Endothelial cell of umbilical vein (primary cell): ENCODE results near the gene BHLHA15. TPM values are rescaled to one million over a fixed set of nuclear protein-coding genes. Genes with fewer than 3 reads are reported as not detected.

Experiments
- BruUV-seq: library from RNA; stranded (reverse); fragments of 400-500 nt; replicated peaks from 2 replicates; lab custom pipeline; 2021; lab: Mats Ljungman, UMichigan
- CTCF ChIA-PET: fragments of 300-600, 350-600 bp; sonication (Branson Sonifier 250); formaldehyde crosslinking; loops from one replicate; lab custom pipeline; 2021; ENCODE audit warnings: antibody characterized with exemption, inconsistent platforms; lab: Charles Lee
- POLR2A ChIA-PET: fragments of 300-600, 350-600 bp; sonication (Branson Sonifier 250); formaldehyde crosslinking; loops from one replicate; lab custom pipeline; 2021; ENCODE audit warnings: antibody characterized with exemption, inconsistent platforms; lab: Charles Lee
- DNase-seq: peaks from one replicate; pipeline ENCODE4 v3.0.0-alpha.2; 2011; ENCODE audit warnings: low read depth, low spot score
- FAIRE-seq: peaks from 2 replicates; lab custom pipeline; 2011; peaks lifted over from hg19 to GRCh38; lab: Jason Lieb, UNC
- H2AFZ ChIP-seq: 2 replicates; pipeline ENCODE4 v1.6.0; 2012; ENCODE audit warnings: low read depth, low read length, control low read depth, inconsistent platforms
- H3K27ac ChIP-seq: 2 replicates; pipeline ENCODE4 v1.5.1; 2011; ENCODE audit warnings: low read depth, mild to moderate bottlenecking, control low read depth, low read length, moderate library complexity; ENCODE audit not compliant: insufficient read depth
- H3K27me3 ChIP-seq, 2 experiments: 2 replicates each; pipeline versions ENCODE4 v1.6.0 to v1.6.1; 2011; ENCODE audit warnings: low read length in 2 of 2, mixed read lengths in 1 of 2; ENCODE audit not compliant: control insufficient read depth in 2 of 2, insufficient read depth in 2 of 2
- H3K36me3 ChIP-seq, 2 experiments: 2 replicates in 1 of 2; 3 replicates in 1 of 2; pipeline ENCODE4 v1.5.1; 2011; ENCODE audit warnings: low read length in 2 of 2, mild to moderate bottlenecking in 1 of 2, moderate library complexity in 1 of 2; ENCODE audit not compliant: control insufficient read depth in 2 of 2, insufficient read depth in 2 of 2; ENCODE audit errors: extremely low read depth in 1 of 2
- H3K4me1 ChIP-seq: 3 replicates; pipeline ENCODE4 v1.5.1; 2011; ENCODE audit warnings: mild to moderate bottlenecking, low read length; ENCODE audit not compliant: control insufficient read depth, insufficient read depth; ENCODE audit errors: extremely low read depth
- H3K4me2 ChIP-seq: 2 replicates; pipeline ENCODE4 v1.6.1; 2011; ENCODE audit warnings: low read length, control low read depth, mixed read lengths; ENCODE audit not compliant: insufficient read depth
- H3K4me3 ChIP-seq, 3 experiments: fragments of 200-600 bp in 1 of 3; sonication (generic), shearing (Covaris generic) in 1 of 3; replicated peaks in 1 of 3; 2 replicates each; pipeline ENCODE4 v1.5.1; 2011 to 2016; ENCODE audit warnings: control low read depth in 3 of 3, low read length in 3 of 3, mild to moderate bottlenecking in 2 of 3, inconsistent platforms in 1 of 3, low read depth in 1 of 3, moderate library complexity in 1 of 3; ENCODE audit not compliant: insufficient read depth in 1 of 3
- H3K79me2 ChIP-seq: 2 replicates; pipeline ENCODE4 v1.6.0; 2012; ENCODE audit warnings: low read length, inconsistent platforms; ENCODE audit not compliant: control insufficient read depth, insufficient read depth
- H3K9ac ChIP-seq: replicated peaks from 2 replicates; pipeline ENCODE3; 2011; ENCODE audit warnings: low read length, control low read depth; ENCODE audit not compliant: insufficient read depth; ENCODE audit errors: extremely low read depth
- H3K9me1 ChIP-seq: replicated peaks from 3 replicates; pipeline ENCODE4 v1.6.0; 2011; ENCODE audit warnings: mild to moderate bottlenecking, low read length; ENCODE audit not compliant: control insufficient read depth, insufficient read depth; ENCODE audit errors: extremely low read depth
- H3K9me3 ChIP-seq: replicated peaks from 2 replicates; pipeline ENCODE4 v1.5.1; 2012; ENCODE audit warnings: low read length, inconsistent platforms; ENCODE audit not compliant: control insufficient read depth, insufficient read depth
- H4K20me1 ChIP-seq: replicated peaks from 2 replicates; pipeline ENCODE3; 2011; ENCODE audit warnings: mild to moderate bottlenecking, low read length; ENCODE audit not compliant: control insufficient read depth, insufficient read depth; ENCODE audit errors: extremely low read depth
- CTCF ChIP-seq, 2 donors: IDR thresholded peaks; 1 replicate in 1 of 2; 2 replicates in 1 of 2; pipeline ENCODE4 v1.5.1; 2011; ENCODE audit warnings: low read length in 2 of 2, mild to moderate bottlenecking in 2 of 2, moderate library complexity in 2 of 2, control low read depth in 1 of 2, inconsistent platforms in 1 of 2, low read depth in 1 of 2; ENCODE audit not compliant: insufficient read depth in 1 of 2; ENCODE audit errors: extremely low read depth in 1 of 2
- EZH2 ChIP-seq: IDR thresholded peaks from 2 replicates; pipeline ENCODE4 v1.6.1; 2012; ENCODE audit warnings: borderline replicate concordance, low read depth, mild to moderate bottlenecking, moderate library complexity, low read length, inconsistent platforms; ENCODE audit not compliant: severe bottlenecking
- FOS ChIP-seq: IDR thresholded peaks from 2 replicates; pipeline ENCODE4 v1.6.1; 2011; ENCODE audit warnings: mild to moderate bottlenecking, low read length, moderate library complexity, borderline replicate concordance; ENCODE audit not compliant: insufficient read depth
- GATA2 ChIP-seq: IDR thresholded peaks from 2 replicates; pipeline ENCODE4 v1.7.0; 2011; ENCODE audit warnings: low read depth, mild to moderate bottlenecking, moderate library complexity, mixed read lengths, low read length; ENCODE audit not compliant: insufficient read length, insufficient read depth
- JUN ChIP-seq: IDR thresholded peaks from 2 replicates; pipeline ENCODE4 v1.6.1; 2011; ENCODE audit warnings: borderline replicate concordance, low read depth; ENCODE audit not compliant: insufficient read length, insufficient read depth
- MAX ChIP-seq: IDR thresholded peaks from 2 replicates; pipeline ENCODE4 v1.6.1; 2011; ENCODE audit not compliant: insufficient read depth, insufficient read length
- MYC ChIP-seq: IDR thresholded peaks from one replicate; pipeline ENCODE4 v1.6.1; 2011; ENCODE audit warnings: mild to moderate bottlenecking, low read depth, low read length
- POLR2A ChIP-seq: IDR thresholded peaks from 2 replicates; pipeline ENCODE4 v1.6.1; 2012; ENCODE audit warnings: low read depth, mild to moderate bottlenecking, control low read depth, low read length
- POLR2AphosphoS5 ChIP-seq: IDR thresholded peaks from 2 replicates; pipeline ENCODE4 v1.6.1; 2012; ENCODE audit warnings: low read depth, mild to moderate bottlenecking, control low read depth, low read length, moderate library complexity; ENCODE audit not compliant: insufficient read depth
- dilution Hi-C: fragments of 300-500 bp; cut with MboI; formaldehyde crosslinking; loops from one replicate; pipeline ENCODE4 v1.15.0; 2019; ENCODE audit warnings: low sequenced_read_pairs; ENCODE audit not compliant: extremely low pct_ligation_motif_present
- intact Hi-C: fragments of 100-400 bp; cut with micrococcal nuclease; formaldehyde crosslinking; loops from one replicate; pipeline ENCODE4 v1.10.0; 2022
- polyA plus RNA-seq, 4 experiments: library from polyadenylated mRNA; depleted of rRNA in 3 of 4; stranded (reverse) in 3 of 4; unstranded in 1 of 4; fragments of >200 nt; gene quantifications; 2 replicates each; pipeline versions ENCODE4 v1.2.1 to v1.2.3, GENCODE V29; 2011 to 2012; ENCODE audit warnings: missing spikeins in 1 of 4
- total RNA-seq: library from RNA; stranded (reverse); gene quantifications from 2 replicates; pipeline ENCODE4 v1.2.3, GENCODE V29; 2021

The BHLHA15 gene
- total and polyA plus RNA-seq, 2 donors (not counting 3 experiments of a cell fraction or from before 2014, with no cell fraction given): 0.81 to 1.2 TPM

- intact Hi-C loops (no loop called here), dilution Hi-C loops (no loop called here)
- H4K20me1 ChIP-seq: no peaks in the 10 kb centered on the region
- no peaks in the 10 kb centered on the region for H3K9me1 ChIP-seq
- no peak overlapping the region for H2AFZ ChIP-seq
- ChIA-PET CTCF (no interaction called here), POLR2A (no interaction called here)
- TF ChIP-seq POLR2AphosphoS5 (no peak), GATA2 (no peak), FOS (no peak), EZH2 (no peak), CTCF (IDR thresholded peaks at IDR 0.05; ENCODE audit: extremely low read depth in 1 of 2, insufficient read depth in 1 of 2, low read depth in 1 of 2, low read length in 2 of 2) (no peak), POLR2A (no peak), MAX (no peak), MYC (no peak), JUN (no peak)
- no peaks in the 10 kb centered on the region for H3K79me2 ChIP-seq
- BruUV-seq: no TSS peak
- FAIRE-seq: no peak
- no peak for DNase-seq
- peaks cover 2 to 37% of the 10 kb centered on the region in 2 experiments for H3K36me3 ChIP-seq
- H3K4me3 ChIP-seq: no peak overlapping the region
- H3K9me3 ChIP-seq: no peaks in the 10 kb centered on the region
- H3K27ac ChIP-seq: no peak overlapping the region
- no peak overlapping the region for H3K4me2 ChIP-seq
- H3K9ac ChIP-seq: no peak overlapping the region
- H3K27me3 ChIP-seq: no peaks in the 10 kb centered on the region
- H3K4me1 ChIP-seq: no peaks in the 10 kb centered on the region
Observed at GRCh38 chr7:98229441-98229840, 18.2 kb downstream of the BHLHA15 start.
